K562 (cell line): ENCODE results near the gene CFAP157. TPM values are rescaled to one million over a fixed set of nuclear protein-coding genes. Genes with fewer than 3 reads are reported as not detected.
A peak's percentile ranks its signal among the peaks of the same experiment; 100 is the strongest.

Experiments used
- ARHGAP35 ChIP-seq: fragments of 450-650 bp; IDR thresholded peaks from 2 replicates; pipeline ENCODE4 v1.6.1; 2018; ENCODE audit not compliant: partially characterized antibody
- BACH1 ChIP-seq: fragments of 200-800 bp; sonication (Bioruptor generic); IDR thresholded peaks from 2 replicates; pipeline ENCODE4 v1.6.1; 2016; ENCODE audit warnings: missing genetic modification characterization, missing compliant biosample characterization
- CBX1 ChIP-seq: sonication (generic); IDR thresholded peaks from 2 replicates; pipeline ENCODE4 v1.6.1; 2016; ENCODE audit warnings: antibody characterized with exemption, low read depth, mild to moderate bottlenecking
- CTBP1 ChIP-seq: fragments of 450-650 bp; IDR thresholded peaks from 2 replicates; pipeline ENCODE4 v1.6.1; 2016; ENCODE audit warnings: borderline replicate concordance
- FOXJ2 ChIP-seq: fragments of 200-800 bp; sonication (Bioruptor generic); IDR thresholded peaks from 2 replicates; pipeline ENCODE4 v1.6.1; 2016; ENCODE audit warnings: missing genetic modification characterization, missing compliant biosample characterization
- FOXM1 ChIP-seq, 2 experiments: fragments of 450-650 bp in 1 of 2; sonication (generic) in 1 of 2; formaldehyde crosslinking in 1 of 2; IDR thresholded peaks; 2 replicates each; pipeline versions ENCODE4 v1.6.1 to v1.9.0; 2017 to 2022; ENCODE audit warnings: low read depth in 2 of 2, mild to moderate bottlenecking in 2 of 2, missing genetic modification reagents in 1 of 2, moderate library complexity in 1 of 2
- HMG20A ChIP-seq: fragments of 450-650 bp; formaldehyde crosslinking; conservative IDR thresholded peaks from 2 replicates; pipeline ENCODE4 v1.4.0; 2020; ENCODE audit warnings: mild to moderate bottlenecking, mixed read lengths
- KAT8 ChIP-seq: fragments of 450-650 bp; IDR thresholded peaks from 2 replicates; pipeline ENCODE4 v1.6.1; 2016; ENCODE audit warnings: low read depth, mild to moderate bottlenecking
- MLLT1 ChIP-seq, 2 experiments: fragments of 450-650 bp; IDR thresholded peaks; 2 replicates each; pipeline ENCODE4 v1.6.1; 2016
- MNT ChIP-seq, 2 experiments: fragments of 450-650 bp; conservative IDR thresholded peaks; 2 replicates each; pipeline ENCODE4 v1.6.1; 2017; ENCODE audit warnings: mild to moderate bottlenecking in 2 of 2, moderate library complexity in 2 of 2
- PCBP2 ChIP-seq: fragments of 200-400 bp; formaldehyde crosslinking; IDR thresholded peaks from 2 replicates; pipeline ENCODE4 v1.6.1; 2018; ENCODE audit warnings: low read length, low read depth, mild to moderate bottlenecking, moderate library complexity; ENCODE audit not compliant: poor library complexity, severe bottlenecking
- POLR2AphosphoS2 ChIP-seq: IDR thresholded peaks from 2 replicates; pipeline ENCODE4 v1.6.1; 2012; ENCODE audit warnings: low read length, improper control_type of control experiment
- SMC3 ChIP-seq: conservative IDR thresholded peaks from 2 replicates; pipeline ENCODE4 v1.6.1; 2011; ENCODE audit warnings: low read depth, low read length, improper control_type of control experiment; ENCODE audit not compliant: insufficient read depth
- SRF ChIP-seq, 2 experiments: fragments of 250-450, 450-650 bp in 1 of 2; sonication (Bioruptor Pico) in 1 of 2; sonication (generic) in 1 of 2; formaldehyde crosslinking; IDR thresholded peaks; 2 replicates each; pipeline versions ENCODE4 v1.5.0 to v1.5.1; 2020 to 2022; ENCODE audit warnings: mild to moderate bottlenecking in 1 of 2, missing genetic modification reagents in 1 of 2
- SUPT5H ChIP-seq: fragments of 450-650 bp; IDR thresholded peaks from 2 replicates; pipeline ENCODE4 v1.6.1; 2016
- USF2 ChIP-seq: sonication (generic); formaldehyde crosslinking; IDR thresholded peaks from 2 replicates; pipeline ENCODE4 v1.5.0; 2020; ENCODE audit warnings: missing genetic modification reagents
- ZBTB11 ChIP-seq, 3 experiments: fragments of 200-800 bp in 1 of 3; fragments of 250-450 bp in 1 of 3; fragments of 450-650 bp in 1 of 3; sonication (Bioruptor Pico) in 1 of 3; sonication (Bioruptor generic) in 1 of 3; formaldehyde crosslinking in 1 of 3; IDR thresholded peaks; 2 replicates each; pipeline versions ENCODE4 v1.6.1 to v1.8.0; 2016 to 2022; ENCODE audit warnings: mild to moderate bottlenecking in 2 of 3, missing genetic modification characterization in 2 of 3, missing compliant biosample characterization in 1 of 3, moderate library complexity in 1 of 3
- ZFPM2 ChIP-seq: fragments of 250-450 bp; sonication (Bioruptor Pico); IDR thresholded peaks from 2 replicates; pipeline ENCODE4 v1.5.1; 2022; ENCODE audit warnings: mild to moderate bottlenecking
- ZNF224 ChIP-seq: sonication (generic); formaldehyde crosslinking; IDR thresholded peaks from 2 replicates; pipeline ENCODE4 v1.8.0; 2022; ENCODE audit warnings: mild to moderate bottlenecking, missing genetic modification reagents
- ZNF699 ChIP-seq: fragments of 250-450 bp; sonication (Bioruptor Pico); IDR thresholded peaks from 2 replicates; pipeline ENCODE4 v1.8.0; 2021; ENCODE audit warnings: mild to moderate bottlenecking, moderate library complexity; ENCODE audit not compliant: insufficient replicate concordance
- polyA plus RNA-seq, 8 experiments: library from polyadenylated mRNA; depleted of rRNA in 4 of 8; stranded (reverse) in 5 of 8; unstranded in 3 of 8; fragments of >200 nt; fragmentation: Nextera tagmentation in 2 of 8; fragmentation: Illumina TruSeq in 1 of 8; extraction: Ambion mirVana in 2 of 8; extraction: Trizol in 1 of 8; gene quantifications; 2 replicates each; pipeline versions ENCODE4 v1.2.1 to v1.2.3, GENCODE V29; 2011 to 2014; ENCODE audit warnings: inconsistent platforms in 1 of 8, missing spikeins in 1 of 8
- total RNA-seq, 7 experiments: library from RNA; depleted of rRNA in 6 of 7; stranded (reverse); fragments of >200 nt in 6 of 7; fragmentation: Illumina TruSeq in 2 of 7; extraction: Trizol in 2 of 7; gene quantifications; 2 replicates each; pipeline versions ENCODE4 v1.2.1 to v1.2.3, GENCODE V29; 2011 to 2021; ENCODE audit warnings: low replicate concordance in 1 of 7

The CFAP157 gene
- total and polyA plus RNA-seq, 9 of the 15 experiments (the other 6 are each of a cell fraction or from before 2014, with no cell fraction given), result 0.03 TPM; not detected in 8

GRCh38 chr9:127698985-127699670 is 7.7 kb upstream of the CFAP157 start (continued):
- peak in 1 of 3 experiments; percentile 76; a peak in 2 of 6 replicates for TF ChIP-seq ZBTB11 (CRISPR knock-in tag; IDR thresholded peaks at IDR 0.05)
- peak; percentile 52 to 83; a peak in 2 of 4 replicates for TF ChIP-seq MNT (conservative IDR thresholded peaks at IDR 0.05)
- no peak for TF ChIP-seq ZNF699 (CRISPR knock-in tag)
- TF ChIP-seq FOXM1 (IDR thresholded peaks at IDR 0.05; ENCODE audit: low read depth), result no peak
- TF ChIP-seq FOXM1 (CRISPR knock-in tag; IDR thresholded peaks at IDR 0.05; ENCODE audit: low read depth), result no peak; the same call in 1 of the 2 replicates
- 0 out of 2 replicates have a peak, but pooled peaks have one; percentile 47 for TF ChIP-seq BACH1 (tag)
- TF ChIP-seq POLR2AphosphoS2, result no peak
- peak in 1 of 2 experiments; percentile 43; a peak in 1 of 4 replicates for TF ChIP-seq SRF (CRISPR knock-in tag; IDR thresholded peaks at IDR 0.05)
- no peak for TF ChIP-seq SMC3
- TF ChIP-seq ZNF224 (CRISPR knock-in tag), result no peak
- TF ChIP-seq SUPT5H, result peak; percentile 84
- no peak for TF ChIP-seq ARHGAP35
- no peak for TF ChIP-seq FOXJ2 (tag)
- peak; percentile 74 for TF ChIP-seq USF2 (CRISPR knock-in tag)
- no peak for TF ChIP-seq HMG20A
- TF ChIP-seq KAT8, result no peak
- peak; percentile 45; the same call in 1 of the 2 replicates for TF ChIP-seq CTBP1
- TF ChIP-seq PCBP2, result no peak
- peak in 1 of 2 experiments; percentile 82; a peak in 1 of 4 replicates for TF ChIP-seq MLLT1 (IDR thresholded peaks at IDR 0.05)
- TF ChIP-seq CBX1, result peak; percentile 21; the same call in 1 of the 2 replicates
- TF ChIP-seq ZFPM2 (CRISPR knock-in tag), result no peak
